NCI-H748 (cell line): ENCODE results near the gene CCDC60.
"Not testable (repeated sequence)": the region's sequence is repeated elsewhere in the genome, so short reads cannot be mapped to it uniquely, and the experiment has no call there.

ENCODE experiments used
- DNase-seq: peaks from one replicate; lab custom pipeline; 2025; ENCODE audit not compliant: unreplicated experiment; lab: John Stamatoyannopoulos, UW

The CCDC60 gene

DNA sequence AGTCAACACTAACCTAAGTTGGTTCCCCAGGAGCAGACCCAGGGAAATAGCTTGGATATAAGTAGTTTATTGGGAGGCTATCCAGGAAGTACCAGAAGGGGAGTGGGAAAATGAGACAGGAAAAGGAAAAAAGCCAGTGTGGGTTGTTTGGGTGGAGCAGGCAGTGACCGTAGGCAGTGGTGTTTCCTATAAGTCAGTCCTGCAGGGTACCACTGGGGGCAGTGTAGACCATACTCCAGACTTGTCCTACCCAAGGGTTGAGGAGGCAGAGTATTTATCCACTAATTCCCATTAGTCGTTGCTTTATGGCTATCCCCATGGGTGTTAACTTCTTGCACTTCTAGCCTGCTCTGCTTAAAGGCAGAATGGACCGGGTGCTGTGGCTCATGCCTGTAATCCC is 6.4 kb upstream of the CCDC60 start:
- peak; percentile 61 for DNase-seq

DNA sequence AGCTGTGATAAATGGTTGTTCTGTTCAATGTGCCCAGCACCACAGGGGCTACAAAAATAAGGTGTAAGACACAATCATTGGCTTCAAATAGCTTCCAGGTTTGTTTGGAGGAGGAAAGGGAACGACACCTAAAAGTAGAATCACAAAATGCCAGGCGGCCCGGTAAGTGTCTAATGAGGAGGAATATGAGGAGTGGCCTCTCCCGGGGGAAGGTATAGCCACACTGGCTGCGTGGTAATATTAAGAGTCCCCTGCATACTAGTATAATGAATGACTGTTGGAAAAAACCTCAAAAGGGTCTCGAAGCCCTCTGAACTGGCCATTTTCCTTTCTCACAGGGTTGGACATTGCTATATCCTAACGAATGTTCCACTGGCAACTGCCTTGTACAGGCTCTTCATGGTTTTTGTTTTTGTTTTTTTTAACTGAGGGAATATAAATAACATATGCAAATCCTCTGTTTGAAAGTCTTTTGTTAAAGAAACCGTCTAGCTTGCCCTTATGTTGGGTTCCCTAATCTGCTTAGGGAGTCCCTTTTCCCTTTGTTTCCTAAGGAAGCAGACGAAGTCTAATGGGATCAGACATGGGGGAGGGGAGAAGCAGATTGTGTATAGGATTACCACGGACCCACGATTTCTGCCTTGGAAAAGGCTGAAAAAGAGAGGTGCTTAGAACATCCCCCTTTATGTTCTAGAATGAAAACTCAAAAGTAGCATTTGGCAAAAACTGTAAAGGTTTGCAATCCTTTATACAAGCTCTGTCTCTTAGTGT is 4.2 kb downstream of the CCDC60 start:
- no peak for DNase-seq

DNA sequence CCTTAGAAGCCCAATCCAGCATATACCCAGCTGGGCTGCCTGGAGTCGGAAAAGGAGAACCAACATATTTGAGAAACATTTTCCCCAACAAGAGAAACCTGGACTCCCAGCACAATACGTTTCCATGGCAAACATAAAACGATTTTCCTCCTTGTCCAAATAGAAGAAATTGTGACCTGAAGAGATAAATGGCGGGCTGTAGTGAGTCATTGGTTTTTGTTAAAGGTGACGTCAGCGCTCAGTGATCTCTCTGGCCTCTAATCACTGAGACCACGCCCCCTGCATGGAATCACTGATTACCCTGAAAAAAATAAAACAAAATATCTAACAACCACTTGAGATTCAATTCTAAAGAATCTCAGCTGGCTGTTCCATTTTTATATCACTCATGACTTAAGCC is 6.0 kb downstream of the CCDC60 start:
- DNase-seq: peak; percentile 80

- DNase-seq: no peak
Measured at GRCh38 chr12:119341020-119341419, 6.5 kb downstream of the CCDC60 start.

DNA sequence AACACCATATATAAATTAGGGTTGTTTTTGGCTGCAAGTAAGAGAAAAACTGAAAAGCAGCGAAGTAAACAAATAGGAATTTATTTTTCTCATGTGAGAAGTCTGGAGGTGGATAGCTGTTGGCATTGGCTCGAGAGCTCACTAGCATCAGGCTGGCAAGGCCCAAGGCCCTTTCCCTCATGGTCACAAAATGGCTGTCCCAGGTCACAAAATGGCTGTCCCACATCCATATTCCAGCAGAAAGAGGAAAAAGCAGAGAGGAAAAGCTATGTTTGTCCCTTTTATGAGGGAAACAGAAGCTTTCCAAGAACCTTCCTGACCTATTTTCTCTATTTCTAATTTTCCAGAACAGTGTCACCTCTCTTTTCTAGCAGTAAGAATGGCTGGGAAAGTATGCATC is 7.5 kb downstream of the CCDC60 start:
- no peak for DNase-seq

- DNase-seq: no peak
Measured at GRCh38 chr12:119343130-119343529, 8.6 kb downstream of the CCDC60 start.

- peak; percentile 94 for DNase-seq
Measured at GRCh38 chr12:119354172-119354571, 19.6 kb downstream of the CCDC60 start.

DNA sequence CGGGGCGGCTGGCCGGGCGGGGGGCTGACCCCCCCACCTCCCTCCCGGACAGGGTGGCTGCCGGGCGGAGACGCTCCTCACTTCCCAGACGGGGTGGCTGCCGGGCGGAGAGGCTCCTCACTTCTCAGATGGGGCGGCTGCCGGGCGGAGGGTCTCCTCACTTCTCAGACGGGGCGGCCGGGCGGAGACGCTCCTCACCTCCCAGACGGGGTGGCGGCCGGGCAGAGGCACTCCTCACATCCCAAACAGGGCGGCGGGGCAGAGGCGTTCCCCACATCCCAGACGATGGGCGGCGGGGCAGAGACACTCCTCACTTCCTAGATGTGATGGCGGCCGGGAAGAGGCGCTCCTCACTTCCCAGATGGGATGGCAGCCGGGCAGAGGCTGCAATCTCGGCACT is 25.8 kb downstream of the CCDC60 start:
- DNase-seq: not testable (repeated sequence)

DNA sequence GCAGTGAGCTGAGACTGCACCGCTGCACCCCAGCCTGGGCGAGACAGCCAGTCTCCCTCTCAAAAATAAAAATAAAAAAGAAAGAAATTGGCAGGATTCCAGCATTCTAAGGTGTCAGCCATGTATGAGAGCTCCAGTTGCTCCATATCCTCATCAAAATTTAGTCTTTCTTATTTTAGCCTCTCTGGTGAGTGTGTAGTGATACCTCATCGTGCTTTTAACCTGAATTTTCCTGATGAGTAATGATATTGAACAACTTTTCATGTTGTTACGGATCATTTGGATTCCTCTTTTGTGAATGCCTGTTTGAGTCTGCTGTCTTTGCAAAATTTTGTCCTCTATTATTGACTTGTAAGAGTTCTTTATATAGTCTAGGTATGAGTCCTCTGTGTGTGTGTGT is 28.5 kb downstream of the CCDC60 start:
- DNase-seq: no peak

GRCh38 chr12:119363490-119363889 is 29.0 kb downstream of the CCDC60 start:
- DNase-seq: no peak

DNA sequence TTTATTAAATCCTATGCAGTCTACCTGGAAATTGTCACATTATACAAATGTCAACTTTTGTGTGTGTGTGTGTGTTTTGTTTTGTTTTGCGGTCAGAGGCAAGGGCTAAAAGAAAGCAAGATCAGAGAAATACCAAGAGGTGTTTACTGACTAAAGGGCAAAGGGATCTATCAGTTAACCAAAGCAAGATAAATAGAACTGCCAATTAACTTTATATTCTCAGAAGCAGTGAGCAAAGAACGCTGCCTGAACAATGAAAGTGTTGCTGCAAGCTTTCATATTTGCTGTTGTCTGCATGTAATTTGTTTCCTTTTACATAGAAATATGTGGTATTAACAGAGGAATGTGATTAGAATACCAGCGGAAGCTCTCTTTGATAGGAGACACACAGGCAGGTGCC is 30.9 kb downstream of the CCDC60 start:
- DNase-seq: no peak

DNA sequence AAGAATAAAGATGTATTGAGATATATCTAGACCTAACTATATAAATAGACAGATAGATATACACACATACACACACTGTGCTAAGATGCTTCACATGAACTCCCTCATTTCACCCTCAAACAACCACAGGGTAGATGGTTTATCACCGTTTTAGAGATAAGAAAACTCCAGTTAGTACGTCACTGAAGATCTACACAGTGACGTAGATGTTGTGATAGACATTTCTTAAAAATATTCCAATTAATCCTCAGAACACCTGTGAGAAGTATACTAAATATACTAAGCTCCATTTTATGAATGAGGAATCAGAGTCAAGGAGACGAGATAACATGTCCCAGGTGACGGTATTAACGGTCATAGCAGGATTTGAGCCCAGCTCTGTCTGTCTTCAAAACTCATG is 31.5 kb downstream of the CCDC60 start:
- no peak for DNase-seq

GRCh38 chr12:119369161-119369560 is 34.6 kb downstream of the CCDC60 start:
- no peak for DNase-seq

DNA sequence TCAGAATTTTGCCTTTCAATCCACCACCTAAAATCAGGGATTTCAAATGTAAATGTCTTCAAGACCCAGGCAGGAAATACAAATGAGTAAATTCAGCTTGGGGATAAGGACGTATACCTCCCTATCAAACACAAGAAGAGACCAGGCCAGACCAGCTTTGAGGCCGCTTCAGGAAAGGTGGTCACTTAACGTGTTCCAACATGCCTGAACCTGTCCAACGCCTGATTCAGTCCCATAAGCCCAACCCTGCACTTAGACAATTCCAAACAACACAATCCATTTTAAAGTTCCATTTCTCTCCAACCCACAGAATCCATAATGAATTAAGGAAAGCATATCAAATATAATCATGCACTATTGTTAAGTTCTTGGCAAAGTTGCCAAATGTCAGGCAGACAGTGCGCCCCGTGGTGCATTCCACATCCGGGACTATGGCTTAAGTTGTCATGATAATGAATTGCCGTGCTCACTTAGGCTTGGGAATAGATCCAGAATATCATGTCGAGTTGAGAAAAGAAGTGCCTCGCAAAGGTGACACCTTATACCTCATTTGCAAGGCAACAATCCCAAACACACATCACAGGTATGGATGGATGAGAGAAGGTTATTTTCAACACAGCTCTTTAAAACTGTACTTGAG is 35.5 kb downstream of the CCDC60 start:
- peak; percentile 98 for DNase-seq

GRCh38 chr12:119372540-119372939 is 38.0 kb downstream of the CCDC60 start:
- DNase-seq: no peak

DNA sequence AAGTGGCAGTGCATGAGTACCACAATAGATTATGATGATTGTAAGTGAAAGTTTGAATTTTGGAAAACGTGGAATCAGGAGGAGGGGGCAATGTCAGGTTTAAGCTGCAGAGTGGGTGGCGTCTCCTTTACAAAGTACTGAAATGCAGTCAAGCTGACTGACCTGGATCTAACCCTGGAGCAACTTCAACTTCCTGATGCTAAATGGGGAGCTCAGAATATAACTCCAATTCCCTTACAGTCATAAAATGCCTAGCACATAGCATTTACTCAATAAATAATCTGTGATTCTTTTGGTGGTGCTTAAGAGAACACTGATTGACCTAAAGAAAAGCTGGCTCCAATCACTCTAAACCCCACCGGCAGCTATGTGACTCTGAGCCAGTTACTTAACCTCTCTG is 38.5 kb downstream of the CCDC60 start:
- no peak for DNase-seq

DNA sequence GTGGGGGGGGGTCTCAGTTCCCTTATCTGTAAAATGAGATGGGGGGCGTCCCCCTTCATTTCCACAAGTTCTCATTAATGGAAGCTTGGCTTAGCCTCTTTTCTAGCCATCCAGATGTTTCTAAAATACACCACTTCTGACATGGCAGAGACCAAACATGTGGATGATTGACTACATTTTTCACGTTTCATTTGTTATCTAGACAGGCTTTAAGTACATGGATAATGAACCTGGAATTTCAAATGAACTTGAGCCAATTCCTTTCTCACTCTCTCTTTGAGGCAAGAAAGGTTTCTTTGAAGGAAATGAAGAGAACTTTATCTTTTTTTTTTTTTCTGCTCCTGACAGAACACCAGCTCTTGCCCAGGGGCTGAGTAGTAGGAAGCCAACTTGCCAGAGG is 39.1 kb downstream of the CCDC60 start:
- DNase-seq: no peak

GRCh38 chr12:119374635-119375034 is 40.1 kb downstream of the CCDC60 start:
- DNase-seq: no peak

DNA sequence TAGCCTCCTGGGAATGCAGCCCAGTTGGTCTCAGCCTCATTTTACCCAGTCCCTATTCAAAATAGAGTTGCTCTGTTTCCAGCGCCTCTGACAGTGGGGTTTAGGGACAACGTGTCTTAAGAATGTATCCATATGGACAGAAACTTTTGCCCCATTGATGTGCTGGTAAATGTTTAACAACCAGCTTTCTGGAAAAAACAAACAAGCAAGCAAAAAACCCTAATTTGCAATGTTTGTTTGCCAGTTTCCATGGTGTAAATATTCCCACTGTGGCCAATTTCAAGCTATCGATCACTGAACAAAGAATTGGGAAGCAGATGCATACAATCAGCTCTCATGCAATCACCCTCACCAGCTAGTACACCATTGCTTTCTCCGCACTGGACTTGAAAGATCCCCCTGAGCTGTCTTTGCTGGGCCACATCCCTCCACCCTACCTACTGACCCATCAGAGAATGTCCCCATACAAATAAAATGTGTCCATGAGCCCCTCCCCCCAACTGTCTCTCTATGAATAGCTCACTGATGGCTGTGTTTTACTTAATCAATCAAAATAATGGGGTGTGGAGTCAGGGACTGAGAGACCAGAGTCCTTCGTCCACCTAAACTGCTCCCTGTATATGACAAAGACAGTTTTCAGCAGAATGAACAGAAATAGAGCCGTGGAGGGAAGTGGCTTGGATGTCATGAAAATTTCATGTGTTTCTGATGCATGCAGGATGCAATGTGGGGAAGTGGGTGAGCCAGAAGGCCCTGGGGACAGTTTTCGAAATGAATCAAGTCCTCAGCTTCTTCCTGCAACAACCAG is 40.8 kb downstream of the CCDC60 start:
- no peak for DNase-seq

- DNase-seq: peak; percentile 23
Measured at GRCh38 chr12:119375883-119376190, 41.3 kb downstream of the CCDC60 start.

GRCh38 chr12:119378903-119379302 is 44.4 kb downstream of the CCDC60 start:
- DNase-seq: no peak
